Transverse colon (tissue), 4 donors: Measurements from ENCODE around the gene NAAA.

ENCODE experiments used
- CTCF ChIP-seq, 5 experiments: fragments of 200-600 bp in 3 of 5; fragments of 450-650 bp in 2 of 5; sonication (generic) in 3 of 5; IDR thresholded peaks; 1 replicate in 2 of 5; 2 replicates in 3 of 5; pipeline ENCODE4 v1.5.1; 2016 to 2017; ENCODE audit warnings: antibody characterized with exemption in 5 of 5, inconsistent platforms in 3 of 5, mild to moderate bottlenecking in 2 of 5, moderate library complexity in 1 of 5
- EP300 ChIP-seq: sonication (generic); formaldehyde crosslinking; IDR thresholded peaks from one replicate; pipeline ENCODE4 v1.6.1; 2017; ENCODE audit warnings: antibody characterized with exemption, low read depth
- POLR2A ChIP-seq: fragments of 450-650 bp; IDR thresholded peaks from one replicate; pipeline ENCODE4 v1.6.1; 2016; ENCODE audit warnings: antibody characterized with exemption, mild to moderate bottlenecking, moderate library complexity
- POLR2AphosphoS5 ChIP-seq, 3 donors: sonication (generic); formaldehyde crosslinking; IDR thresholded peaks; one replicate each; pipeline ENCODE4 v1.6.1; 2016; ENCODE audit warnings: antibody characterized with exemption in 3 of 3

GRCh38 chr4:75898536-75898935 is 42.3 kb downstream of the NAAA start:
- no peak for TF ChIP-seq CTCF (IDR thresholded peaks at IDR 0.05)
- TF ChIP-seq POLR2AphosphoS5 (IDR thresholded peaks at IDR 0.05), result no peak
- TF ChIP-seq EP300, result no peak
- no peak for TF ChIP-seq POLR2A
